GM12891 (cell line): ENCODE measurements around the gene TUBB3. TPM values are rescaled to one million over a fixed set of nuclear protein-coding genes. Genes with fewer than 3 reads are reported as not detected.
A peak's percentile ranks its signal among the peaks of the same experiment; 100 is the strongest.
"Not testable (repeated sequence)": the region's sequence is repeated elsewhere in the genome, so short reads cannot be mapped to it uniquely, and the experiment has no call there.

Experiments used
- DNase-seq: peaks from one replicate; pipeline ENCODE4 v3.0.0; 2011; ENCODE audit warnings: low spot score; ENCODE audit not compliant: insufficient read length
- FAIRE-seq: peaks from 2 replicates; lab custom pipeline; 2011; peaks lifted over from hg19 to GRCh38; lab: Jason Lieb, UNC
- PAX5 ChIP-seq: IDR thresholded peaks from 2 replicates; pipeline ENCODE4 v1.6.1; 2011; ENCODE audit warnings: low read length, moderate library complexity, mild to moderate bottlenecking; ENCODE audit not compliant: insufficient read depth, severe bottlenecking
- POLR2A ChIP-seq: IDR thresholded peaks from 2 replicates; pipeline ENCODE4 v1.6.1; 2011; ENCODE audit warnings: low read depth, low read length, control low read depth
- POLR2AphosphoS5 ChIP-seq: IDR thresholded peaks from 2 replicates; pipeline ENCODE4 v1.6.1; 2011; ENCODE audit warnings: low read depth, low read length, control low read depth
- POU2F2 ChIP-seq: IDR thresholded peaks from 2 replicates; pipeline ENCODE4 v1.6.1; 2011; ENCODE audit warnings: low read depth, mild to moderate bottlenecking, control low read depth, low read length, moderate library complexity
- SPI1 ChIP-seq: IDR thresholded peaks from 2 replicates; pipeline ENCODE4 v1.6.1; 2011; ENCODE audit warnings: low read depth, low read length, control low read depth
- TAF1 ChIP-seq: IDR thresholded peaks from 2 replicates; pipeline ENCODE4 v1.6.1; 2011; ENCODE audit warnings: low read depth, low read length, control low read depth
- polyA plus RNA-seq: library from polyadenylated mRNA; unstranded; fragments of >200 nt; gene quantifications from one replicate; pipeline ENCODE4 v1.2.1, GENCODE V29; 2012; ENCODE audit warnings: low read depth, missing spikeins, inconsistent platforms; ENCODE audit not compliant: missing spikeins

The TUBB3 gene
- polyA plus RNA-seq: 1.6 TPM

DNA sequence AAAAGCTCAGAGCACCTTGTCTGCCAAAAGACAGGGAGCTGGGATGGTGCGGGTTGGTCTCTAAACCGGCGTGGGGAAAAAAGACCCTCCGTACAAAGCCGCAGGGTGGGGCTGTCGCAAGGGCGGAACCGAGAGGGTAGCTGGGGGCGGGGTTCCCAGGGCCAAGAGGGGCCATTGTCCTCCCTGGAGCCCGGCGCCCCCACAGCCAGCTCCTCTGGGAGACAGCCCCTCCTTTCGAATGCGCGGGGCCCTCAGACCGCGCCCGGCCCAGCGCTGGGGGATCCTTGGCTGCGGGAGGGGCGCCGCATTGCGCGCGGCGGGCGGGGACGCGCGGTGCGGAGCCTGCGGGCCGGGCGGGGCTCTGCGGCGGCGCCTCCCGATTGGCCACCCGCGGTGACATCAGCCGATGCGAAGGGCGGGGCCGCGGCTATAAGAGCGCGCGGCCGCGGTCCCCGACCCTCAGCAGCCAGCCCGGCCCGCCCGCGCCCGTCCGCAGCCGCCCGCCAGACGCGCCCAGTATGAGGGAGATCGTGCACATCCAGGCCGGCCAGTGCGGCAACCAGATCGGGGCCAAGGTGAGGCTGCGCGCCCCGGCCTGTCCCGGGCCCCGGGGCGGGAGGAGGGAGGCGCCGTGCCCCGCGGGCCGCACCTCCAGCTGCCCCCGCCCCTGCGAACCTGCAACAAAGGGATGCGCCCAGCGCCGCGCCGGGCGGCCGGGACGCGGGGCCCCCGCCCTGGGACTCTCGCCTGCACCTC is at the start of gene TUBB3:
TSS of gene TUBB3 (plus strand) at position 459 of the 756 bp plus-strand sequence. CDS start at position 519, 60 bp downstream.
- DNase-seq: peak; percentile 81
- peak; percentile 41 for FAIRE-seq
- TF ChIP-seq POLR2AphosphoS5: no peak
- no peak for TF ChIP-seq SPI1
- no peak for TF ChIP-seq PAX5
- no peak for TF ChIP-seq POLR2A
- no peak for TF ChIP-seq POU2F2
- TF ChIP-seq TAF1: no peak

DNA sequence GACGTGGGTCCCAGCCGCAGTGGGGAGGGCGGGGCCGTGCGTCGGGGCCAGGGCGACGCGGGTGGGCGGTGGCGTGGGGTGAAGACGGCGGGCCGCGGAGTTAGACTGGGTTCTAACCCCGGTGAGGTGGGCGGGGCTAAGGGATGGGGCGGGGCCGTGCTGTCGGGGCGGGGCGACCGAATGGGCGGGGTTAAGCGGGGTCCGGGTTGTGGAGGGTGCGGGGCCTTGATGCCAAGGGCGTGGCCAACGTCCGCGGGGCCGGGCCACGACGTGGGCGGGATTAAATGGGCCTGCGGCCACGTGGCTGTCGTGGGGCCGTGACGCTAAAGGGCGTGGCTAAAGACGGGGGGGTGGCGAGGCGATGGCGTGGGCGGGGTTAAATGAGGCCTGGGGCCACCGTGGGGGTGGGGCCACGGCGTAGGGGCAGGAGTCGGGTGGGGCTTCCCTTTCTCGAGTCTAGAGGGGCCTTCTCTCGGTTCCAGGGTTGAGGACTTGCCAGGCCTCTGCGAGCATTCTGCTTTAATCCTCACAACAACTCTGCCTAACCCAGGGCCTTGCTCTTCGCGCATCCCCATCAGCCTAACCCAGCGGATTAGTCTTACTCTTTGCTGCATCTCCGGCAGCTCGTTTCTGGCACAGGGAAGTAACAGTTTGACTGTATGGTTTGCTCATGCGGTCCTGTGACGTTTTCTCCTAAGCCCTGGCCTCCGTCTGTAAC is 49.0 kb upstream of the TUBB3 start:
- TF ChIP-seq POLR2AphosphoS5: no peak
- peak; percentile 100 for FAIRE-seq
- peak; percentile 87 for DNase-seq

DNA sequence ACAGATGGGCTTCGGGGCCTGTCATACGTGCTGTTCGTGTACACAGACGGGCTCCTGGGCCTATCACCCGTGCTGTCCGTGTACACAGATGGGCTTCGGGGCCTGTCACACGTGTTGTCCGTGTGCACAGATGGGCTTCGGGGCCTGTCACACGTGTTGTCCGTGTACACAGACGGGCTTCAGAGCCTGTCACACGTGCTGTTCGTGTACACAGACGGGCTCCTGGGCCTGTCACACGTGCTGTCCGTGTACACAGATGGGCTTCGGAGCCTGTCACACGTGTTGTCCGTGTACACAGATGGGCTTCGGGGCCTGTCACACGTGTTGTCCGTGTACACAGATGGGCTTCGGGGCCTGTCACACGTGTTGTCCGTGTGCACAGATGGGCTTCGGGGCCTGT is 44.0 kb upstream of the TUBB3 start:
- TF ChIP-seq POLR2A: 0 out of 2 replicates have a peak, but pooled peaks have one; percentile 24
- not testable (repeated sequence) for DNase-seq, FAIRE-seq

DNA sequence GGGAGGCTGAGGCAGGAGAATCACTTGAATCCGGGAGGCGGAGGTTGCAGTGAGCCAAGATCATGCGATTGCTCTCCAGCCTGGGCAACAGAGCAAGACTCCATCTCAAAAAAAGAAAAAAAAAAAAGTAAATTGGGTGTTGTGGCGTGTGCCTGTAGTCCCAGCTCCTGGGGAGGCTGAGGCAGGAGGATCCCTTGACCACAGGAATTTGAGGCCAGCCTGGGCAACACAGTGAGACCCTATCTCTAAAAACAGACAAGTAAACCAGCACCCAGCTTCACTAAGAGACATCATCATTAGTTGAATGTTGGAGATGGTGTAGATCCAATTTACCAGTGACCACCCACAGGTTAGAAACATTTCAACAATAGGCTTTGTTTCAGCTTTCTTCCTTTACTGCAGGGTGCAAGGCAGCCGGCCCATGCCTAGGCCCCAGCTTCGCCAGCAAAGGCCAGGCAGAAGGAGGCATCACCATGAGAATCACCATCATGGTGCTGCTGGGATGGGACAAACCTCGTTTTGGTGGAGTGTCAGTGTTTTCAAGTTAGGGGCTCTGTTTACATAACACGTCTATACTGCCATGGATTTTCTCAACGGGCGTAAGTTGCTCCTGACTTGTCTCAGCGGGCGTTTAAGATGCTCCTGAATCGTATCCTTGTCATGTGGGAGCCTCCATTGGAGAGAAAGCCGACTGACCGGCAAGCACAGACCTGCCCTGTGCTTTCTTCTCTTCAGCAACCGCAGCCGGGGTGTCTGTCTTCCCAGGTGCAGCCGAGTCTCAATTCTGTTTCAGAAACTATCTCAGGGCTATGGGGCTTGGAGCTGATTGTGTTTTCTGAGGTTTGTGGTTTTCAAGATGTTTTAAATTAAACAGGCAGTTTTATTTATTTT is 42.4 kb upstream of the TUBB3 start:
- TF ChIP-seq TAF1 (no peak), POLR2AphosphoS5 (no peak), POLR2A (no peak), POU2F2 (no peak), PAX5 (no peak), SPI1 (no peak)
- DNase-seq (no peak), FAIRE-seq (no peak)

DNA sequence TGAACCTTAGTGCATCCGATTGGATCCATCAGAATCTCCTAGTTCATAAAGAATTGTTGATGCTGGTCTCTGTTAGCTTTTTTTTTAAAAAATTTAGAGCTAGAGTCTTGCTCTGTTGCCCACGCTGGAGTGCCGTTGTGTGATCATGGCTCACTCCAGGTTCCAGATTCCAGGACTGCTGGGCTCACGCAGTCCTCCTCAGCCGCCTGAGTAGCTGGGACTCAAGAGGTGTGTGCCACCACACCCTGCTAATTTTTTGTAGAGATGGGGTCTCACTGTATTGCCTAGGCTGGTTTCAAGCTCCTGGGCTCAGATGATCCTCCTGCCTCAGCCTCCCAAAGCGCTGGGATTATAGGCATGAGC is 41.8 kb upstream of the TUBB3 start:
- no peak for DNase-seq
- TF ChIP-seq POLR2A (no peak), TAF1 (no peak), POLR2AphosphoS5 (no peak), PAX5 (no peak), POU2F2 (no peak), SPI1 (no peak)
- FAIRE-seq: no peak

DNA sequence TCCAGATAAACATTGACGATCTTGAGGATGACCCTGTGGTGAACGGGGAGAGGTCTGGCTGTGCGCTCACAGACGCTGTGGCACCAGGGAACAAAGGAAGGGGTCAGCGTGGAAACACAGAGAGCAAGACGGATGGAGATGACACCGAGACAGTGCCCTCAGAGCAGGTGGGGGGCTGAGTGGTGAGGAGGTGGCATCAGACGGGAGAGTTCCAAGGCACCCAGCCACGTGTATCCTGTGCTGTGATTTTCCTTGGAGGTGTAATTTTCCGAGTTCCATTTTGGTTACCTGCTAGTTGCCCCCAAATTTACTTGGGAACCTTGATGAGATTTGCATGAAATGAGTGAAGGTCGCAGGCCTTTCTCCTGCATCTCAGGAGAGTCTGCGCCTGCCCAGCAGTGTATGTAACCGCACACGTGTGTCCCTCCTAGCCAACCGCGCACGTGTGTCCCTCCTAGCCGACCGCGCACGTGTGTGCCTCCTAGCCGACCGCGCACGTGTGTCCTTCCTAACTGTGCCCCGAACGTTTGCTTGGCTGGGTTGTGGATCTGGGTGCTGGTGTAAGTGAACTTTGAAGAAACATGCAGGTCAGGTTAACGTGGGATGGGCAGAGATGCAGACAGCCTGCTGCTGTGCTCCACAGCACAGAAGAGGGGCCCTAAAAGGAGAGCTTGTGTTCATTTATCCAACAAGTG is 39.6 kb upstream of the TUBB3 start:
- TF ChIP-seq POU2F2: no peak
- no peak for DNase-seq
- no peak for FAIRE-seq

DNA sequence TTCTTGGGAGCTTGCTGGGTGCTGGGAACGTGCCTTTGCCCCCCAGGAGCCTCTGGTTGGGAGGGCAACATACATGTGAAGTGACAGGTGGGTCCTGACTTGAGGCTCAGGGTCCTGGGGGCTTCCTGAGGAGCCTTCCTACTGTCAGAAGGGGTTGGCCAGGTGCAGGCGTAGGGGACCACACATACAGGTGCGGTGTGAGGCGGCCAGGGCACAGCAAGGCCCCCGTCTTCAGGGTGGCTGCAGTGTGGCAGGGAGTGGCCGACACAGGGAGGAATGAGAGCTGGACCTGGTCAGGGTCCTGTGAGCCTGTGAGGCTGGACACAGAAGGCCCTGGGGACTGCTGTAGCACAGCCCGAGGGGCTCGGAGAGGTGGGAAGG is 39.1 kb upstream of the TUBB3 start:
- DNase-seq: no peak
- TF ChIP-seq POLR2A (no peak), TAF1 (no peak), SPI1 (no peak), PAX5 (no peak), POLR2AphosphoS5 (no peak), POU2F2 (no peak)
- no peak for FAIRE-seq

DNA sequence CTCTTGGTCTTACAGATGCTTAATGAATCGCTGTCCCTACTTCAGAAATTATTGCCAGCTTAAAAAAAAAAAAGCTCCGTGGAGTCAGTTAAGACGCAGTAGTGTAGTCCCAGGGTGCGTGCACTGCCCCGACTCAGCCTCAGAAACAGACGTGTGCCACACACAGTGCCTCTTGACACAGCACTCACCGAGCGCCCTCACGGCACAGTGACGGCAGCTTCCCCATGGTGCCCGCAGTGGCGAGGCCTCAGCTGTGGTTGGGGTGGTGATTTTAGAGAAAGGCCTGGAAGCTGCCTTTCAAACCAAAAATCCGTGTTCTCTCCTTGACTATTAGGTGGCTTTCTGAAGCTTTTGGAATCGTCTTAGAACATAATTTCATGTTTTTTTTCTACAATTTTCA is 35.9 kb upstream of the TUBB3 start:
- FAIRE-seq (no peak), DNase-seq (no peak)
- TF ChIP-seq TAF1: no peak
- TF ChIP-seq PAX5: no peak

DNA sequence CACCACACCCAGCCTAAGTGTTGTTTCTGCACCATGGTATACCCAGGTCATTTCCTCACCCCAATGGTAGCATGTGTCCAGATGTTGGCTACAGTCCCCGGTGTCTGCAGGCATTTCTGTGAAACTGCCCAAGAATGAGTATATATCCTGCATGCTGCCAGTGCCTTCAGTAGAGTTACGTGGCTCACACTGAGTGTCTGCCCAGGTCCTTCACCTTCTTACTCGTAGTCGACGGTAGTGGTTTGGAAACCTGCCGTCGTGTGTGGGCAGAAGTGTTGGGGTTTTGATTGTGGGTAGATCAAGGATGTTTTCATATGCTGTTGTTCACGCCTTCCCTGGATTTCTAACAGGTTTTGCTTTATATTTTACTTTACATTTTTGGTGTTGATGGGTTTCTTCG is 32.9 kb upstream of the TUBB3 start:
- TF ChIP-seq SPI1 (no peak), PAX5 (no peak), POLR2AphosphoS5 (no peak), POU2F2 (no peak), TAF1 (no peak), POLR2A (no peak)
- DNase-seq: no peak
- FAIRE-seq: peak; percentile 20
